ENCODE results near the gene CCDC91. TPM values are rescaled to one million over a fixed set of nuclear protein-coding genes. Genes with fewer than 3 reads are reported as not detected.

Gene CCDC91
- total and polyA plus RNA-seq, 2 donors from 2014 or later = 17.5 to 35.7 TPM

GRCh38 chr12:28512876-28513275, 322.6 kb downstream of the CCDC91 start:
- H3K4me1 ChIP-seq (ENCODE audit: control insufficient read depth in 2 of 3, insufficient read depth in 2 of 3, low read depth in 1 of 3, low read length in 3 of 3) = no peaks in the 10 kb centered on the region
- H3K9me3 ChIP-seq (ENCODE audit: control insufficient read depth in 2 of 3, insufficient read depth in 1 of 3, low read length in 3 of 3) = no peaks in the 10 kb centered on the region
- TF ChIP-seq CTCF (IDR thresholded peaks at IDR 0.05; ENCODE audit: borderline replicate concordance, extremely low read depth, insufficient read depth) = no peak
- FAIRE-seq (no peak), DNase-seq (no peak)
- no peaks in the 10 kb centered on the region for H3K36me3 ChIP-seq (ENCODE audit: control insufficient read depth in 2 of 3, insufficient read depth in 3 of 3, low read length in 3 of 3)
- H3K27me3 ChIP-seq (ENCODE audit: control insufficient read depth, insufficient read depth, low read length) = no peaks in the 10 kb centered on the region
- H3K9ac ChIP-seq (ENCODE audit: low read length in 3 of 3) = no peak overlapping the region
- H3K27ac ChIP-seq (ENCODE audit: low read depth in 2 of 2, low read length in 2 of 2) = no peak overlapping the region
- intact Hi-C loops (cut with DNase I) = no loop called here
- H3K4me3 ChIP-seq (ENCODE audit: low read length in 3 of 3) = no peak overlapping the region

- Histone ChIP-seq H3K36me3 (ENCODE audit: control insufficient read depth in 2 of 3, insufficient read depth in 3 of 3, low read length in 3 of 3) (no peaks in the 10 kb centered on the region), H3K27me3 (ENCODE audit: control insufficient read depth, insufficient read depth, low read length) (no peaks in the 10 kb centered on the region), H3K4me1 (ENCODE audit: control insufficient read depth in 2 of 3, insufficient read depth in 2 of 3, low read depth in 1 of 3, low read length in 3 of 3) (no peaks in the 10 kb centered on the region), H3K4me3 (ENCODE audit: low read length in 3 of 3) (no peak overlapping the region), H3K9me3 (ENCODE audit: control insufficient read depth in 2 of 3, insufficient read depth in 1 of 3, low read length in 3 of 3) (no peaks in the 10 kb centered on the region), H3K27ac (ENCODE audit: low read depth in 2 of 2, low read length in 2 of 2) (no peak overlapping the region), H3K9ac (ENCODE audit: low read length in 3 of 3) (no peak overlapping the region)
- intact Hi-C loops (cut with DNase I) = no loop called here
- TF ChIP-seq CTCF (IDR thresholded peaks at IDR 0.05; ENCODE audit: borderline replicate concordance, extremely low read depth, insufficient read depth) = no peak
- FAIRE-seq = no peak
- DNase-seq = no peak
Observed at GRCh38 chr12:28513983-28514382, 323.7 kb downstream of the CCDC91 start.

GRCh38 chr12:28517101-28517500, 326.8 kb downstream of the CCDC91 start:
- Histone ChIP-seq H3K4me3 (ENCODE audit: low read length in 3 of 3) (no peak overlapping the region), H3K27ac (ENCODE audit: low read depth in 2 of 2, low read length in 2 of 2) (no peak overlapping the region), H3K9ac (ENCODE audit: low read length in 3 of 3) (no peak overlapping the region), H3K9me3 (ENCODE audit: control insufficient read depth in 2 of 3, insufficient read depth in 1 of 3, low read length in 3 of 3) (no peaks in the 10 kb centered on the region), H3K36me3 (ENCODE audit: control insufficient read depth in 2 of 3, insufficient read depth in 3 of 3, low read length in 3 of 3) (no peaks in the 10 kb centered on the region), H3K4me1 (ENCODE audit: control insufficient read depth in 2 of 3, insufficient read depth in 2 of 3, low read depth in 1 of 3, low read length in 3 of 3) (no peaks in the 10 kb centered on the region), H3K27me3 (ENCODE audit: control insufficient read depth, insufficient read depth, low read length) (no peaks in the 10 kb centered on the region)
- no peak for DNase-seq
- no peak for FAIRE-seq
- intact Hi-C loops (cut with DNase I) = no loop called here
- no peak for TF ChIP-seq CTCF (IDR thresholded peaks at IDR 0.05; ENCODE audit: borderline replicate concordance, extremely low read depth, insufficient read depth)

- Histone ChIP-seq H3K27me3 (ENCODE audit: control insufficient read depth, insufficient read depth, low read length) (no peaks in the 10 kb centered on the region), H3K27ac (ENCODE audit: low read depth in 2 of 2, low read length in 2 of 2) (no peak overlapping the region), H3K9ac (ENCODE audit: low read length in 3 of 3) (no peak overlapping the region), H3K9me3 (ENCODE audit: control insufficient read depth in 2 of 3, insufficient read depth in 1 of 3, low read length in 3 of 3) (peaks cover 0 to 11% (median 0%) of the 10 kb centered on the region in 3 donors), H3K36me3 (ENCODE audit: control insufficient read depth in 2 of 3, insufficient read depth in 3 of 3, low read length in 3 of 3) (no peaks in the 10 kb centered on the region), H3K4me1 (ENCODE audit: control insufficient read depth in 2 of 3, insufficient read depth in 2 of 3, low read depth in 1 of 3, low read length in 3 of 3) (no peaks in the 10 kb centered on the region), H3K4me3 (ENCODE audit: low read length in 3 of 3) (no peak overlapping the region)
- intact Hi-C loops (cut with DNase I) = no loop called here
- TF ChIP-seq CTCF (IDR thresholded peaks at IDR 0.05; ENCODE audit: borderline replicate concordance, extremely low read depth, insufficient read depth) = no peak
- FAIRE-seq (no peak), DNase-seq (no peak)
Observed at GRCh38 chr12:28527631-28528249, 337.5 kb downstream of the CCDC91 start.

Measured in kidney (tissue), 14 donors.